ENCODE results near the gene KDM4D.

GRCh38 chr11:95035316-95035715 is 61.8 kb downstream of the KDM4D start:
- TF ChIP-seq CTCF (IDR thresholded peaks at IDR 0.05): no peak
- no peak for TF ChIP-seq EZH2phosphoT487 (IDR thresholded peaks at IDR 0.05)
